Gastroesophageal sphincter (tissue), 4 donors: ENCODE data around the gene UXS1. TPM values are rescaled to one million over a fixed set of nuclear protein-coding genes. Genes with fewer than 3 reads are reported as not detected.

Experiments
- ATAC-seq: fragments of 150-250 bp; one replicate; pipeline ENCODE4 v1.9.1; 2016; ENCODE audit warnings: mild to moderate bottlenecking, moderate library complexity
- H3K27ac ChIP-seq, 4 donors: fragments of 200-600 bp; sonication (generic) in 3 of 4; 1 replicate in 3 of 4; 2 replicates in 1 of 4; pipeline ENCODE4 v1.5.1; 2016 to 2019
- H3K27me3 ChIP-seq: fragments of 200-600 bp; sonication (generic); one replicate; pipeline ENCODE4 v1.5.1; 2019
- H3K36me3 ChIP-seq, 2 donors: fragments of 200-600 bp; sonication (generic); one replicate each; pipeline ENCODE4 v1.5.1; 2019; ENCODE audit warnings: control low read depth in 1 of 2
- H3K4me1 ChIP-seq, 3 donors: fragments of 200-600 bp; sonication (generic); 1 replicate in 2 of 3; 2 replicates in 1 of 3; pipeline ENCODE4 v1.5.1; 2016 to 2019; ENCODE audit warnings: control low read depth in 2 of 3
- H3K4me3 ChIP-seq, 2 donors: fragments of 200-600 bp; sonication (generic); one replicate each; pipeline ENCODE4 v1.5.1; 2019; ENCODE audit warnings: mild to moderate bottlenecking in 1 of 2, moderate library complexity in 1 of 2
- H3K9me3 ChIP-seq, 3 donors: fragments of 200-600 bp; sonication (generic); one replicate each; pipeline ENCODE4 v1.5.1; 2017 to 2019; ENCODE audit warnings: control low read depth in 2 of 3
- CTCF ChIP-seq, 4 experiments: fragments of 200-600 bp in 2 of 4; fragments of 450-650 bp in 2 of 4; sonication (generic) in 1 of 4; IDR thresholded peaks; one replicate each; pipeline ENCODE4 v1.5.1; 2017 to 2019; ENCODE audit warnings: antibody characterized with exemption in 4 of 4, mild to moderate bottlenecking in 2 of 4, moderate library complexity in 2 of 4
- EP300 ChIP-seq: sonication (generic); formaldehyde crosslinking; IDR thresholded peaks from one replicate; pipeline ENCODE4 v1.6.1; 2017; ENCODE audit warnings: antibody characterized with exemption, mild to moderate bottlenecking
- POLR2A ChIP-seq, 2 donors: fragments of 450-650 bp; IDR thresholded peaks; one replicate each; pipeline ENCODE4 v1.6.1; 2017; ENCODE audit warnings: antibody characterized with exemption in 2 of 2, mild to moderate bottlenecking in 2 of 2, moderate library complexity in 1 of 2
- POLR2AphosphoS5 ChIP-seq: sonication (generic); formaldehyde crosslinking; IDR thresholded peaks from one replicate; pipeline ENCODE4 v1.6.1; 2017; ENCODE audit warnings: antibody characterized with exemption
- WGBS, 2 donors: methylation state at CpG; one replicate each; pipeline ENCODE4 v1.1.5; 2018; ENCODE audit warnings: low coverage in 1 of 2; 5-methylcytosine and 5-hydroxymethylcytosine counted together
- total RNA-seq, 4 donors: library from RNA; depleted of rRNA; stranded (reverse); fragments of >200 nt; gene quantifications; one replicate each; pipeline ENCODE4 v1.1.0, GENCODE V29; 2016

Gene UXS1
- total RNA-seq, 4 donors from 2014 or later, result 34.7 to 58.9 (median 52.1) TPM

- H3K4me3 ChIP-seq, result no peak overlapping the region
- ATAC-seq, result no peak
These were observed 4.2 kb downstream of the UXS1 start for GRCh38 chr2:106189764-106190468.

GRCh38 chr2:106189325-106189724, 4.8 kb downstream of the UXS1 start:
- TF ChIP-seq POLR2AphosphoS5 (no peak), EP300 (no peak), CTCF (IDR thresholded peaks at IDR 0.05) (no peak), POLR2A (IDR thresholded peaks at IDR 0.05) (no peak)
- Histone ChIP-seq H3K36me3 (no peaks in the 10 kb centered on the region), H3K9me3 (no peaks in the 10 kb centered on the region), H3K4me3 (no peak overlapping the region), H3K4me1 (peaks cover 0 to 38% (median 3%) of the 10 kb centered on the region in 3 donors), H3K27me3 (no peaks in the 10 kb centered on the region), H3K27ac (no peak overlapping the region)
- 77 to 93% methylated on average over 4 to 6 of the region's 6 CpGs for WGBS, 2 donors
- no peak for ATAC-seq

More at GRCh38 chr2:106189764-106190468, 4.2 kb downstream of the UXS1 start:
- TF ChIP-seq EP300 (no peak), POLR2AphosphoS5 (no peak), CTCF (IDR thresholded peaks at IDR 0.05) (no peak), POLR2A (IDR thresholded peaks at IDR 0.05) (no peak)
- WGBS, 2 donors, result 64 to 90% methylated on average over 4 to 5 of the region's 5 CpGs
- Histone ChIP-seq H3K9me3 (no peaks in the 10 kb centered on the region), H3K27ac (no peak overlapping the region), H3K36me3 (no peaks in the 10 kb centered on the region), H3K27me3 (no peaks in the 10 kb centered on the region), H3K4me1 (peaks cover 0 to 39% (median 4%) of the 10 kb centered on the region in 3 donors)

GRCh38 chr2:106187273-106187891, 6.7 kb downstream of the UXS1 start:
- ATAC-seq, result no peak
- TF ChIP-seq POLR2A (IDR thresholded peaks at IDR 0.05) (no peak), POLR2AphosphoS5 (no peak), CTCF (IDR thresholded peaks at IDR 0.05) (no peak), EP300 (no peak)
- WGBS, 2 donors, result 93 to 94% methylated on average over 8 to 11 of the region's 14 CpGs
- Histone ChIP-seq H3K27ac (no peak overlapping the region), H3K4me3 (no peak overlapping the region), H3K4me1 (peaks cover 0 to 41% (median 5%) of the 10 kb centered on the region in 3 donors), H3K9me3 (no peaks in the 10 kb centered on the region), H3K36me3 (no peaks in the 10 kb centered on the region), H3K27me3 (no peaks in the 10 kb centered on the region)

- Histone ChIP-seq H3K4me1 (peaks cover 0 to 28% (median 4%) of the 10 kb centered on the region in 3 donors), H3K27ac (no peak overlapping the region), H3K27me3 (no peaks in the 10 kb centered on the region), H3K9me3 (no peaks in the 10 kb centered on the region), H3K36me3 (no peaks in the 10 kb centered on the region), H3K4me3 (no peak overlapping the region)
- WGBS, 2 donors, result 78 to 86% methylated on average over 7 to 8 of the region's 8 CpGs
- no peak for TF ChIP-seq EP300
- TF ChIP-seq CTCF (IDR thresholded peaks at IDR 0.05), result no peak
- no peak for TF ChIP-seq POLR2A (IDR thresholded peaks at IDR 0.05)
- no peak for TF ChIP-seq POLR2AphosphoS5
- ATAC-seq, result no peak
These were observed 8.5 kb downstream of the UXS1 start for GRCh38 chr2:106185475-106186184.
